Islet of Langerhans (tissue), 1 donor: ENCODE measurements around the gene RBM8A.
"Not testable (repeated sequence)": the region's sequence is repeated elsewhere in the genome, so short reads cannot be mapped to it uniquely, and the experiment has no call there.

Experiments
- FAIRE-seq: peaks from one replicate; lab custom pipeline; 2011; peaks lifted over from hg19 to GRCh38; lab: Jason Lieb, UNC

Gene RBM8A

GRCh38 chr1:145956361-145956760 is 29.1 kb upstream of the RBM8A start:
- FAIRE-seq = no peak

- no peak for FAIRE-seq
These were observed 28.2 kb upstream of the RBM8A start for GRCh38 chr1:145955436-145955835.

GRCh38 chr1:145953861-145954260 is 26.6 kb upstream of the RBM8A start:
- no peak for FAIRE-seq

- FAIRE-seq = no peak
These were observed 25.6 kb upstream of the RBM8A start for GRCh38 chr1:145952903-145953302.

- FAIRE-seq = no peak
These were observed 24.2 kb upstream of the RBM8A start for GRCh38 chr1:145951526-145951925.

GRCh38 chr1:145949219-145949618 is 21.9 kb upstream of the RBM8A start:
- no peak for FAIRE-seq

- FAIRE-seq = no peak
These were observed 20.3 kb upstream of the RBM8A start for GRCh38 chr1:145947551-145947950.

GRCh38 chr1:145946477-145946986 is 19.2 kb upstream of the RBM8A start:
- no peak for FAIRE-seq

GRCh38 chr1:145944532-145944931 is 17.2 kb upstream of the RBM8A start:
- FAIRE-seq = no peak

GRCh38 chr1:145942871-145943270 is 15.6 kb upstream of the RBM8A start:
- FAIRE-seq = no peak

GRCh38 chr1:145942405-145942804 is 15.1 kb upstream of the RBM8A start:
- no peak for FAIRE-seq

GRCh38 chr1:145937436-145937835 is 10.2 kb upstream of the RBM8A start:
- FAIRE-seq = no peak

- FAIRE-seq = no peak
These were observed 9.0 kb upstream of the RBM8A start for GRCh38 chr1:145936247-145936646.

- FAIRE-seq = no peak
These were observed 8.4 kb upstream of the RBM8A start for GRCh38 chr1:145935708-145936107.

GRCh38 chr1:145932522-145933009 is 5.3 kb upstream of the RBM8A start:
- FAIRE-seq = not testable (repeated sequence)

GRCh38 chr1:145927916-145928643 is 796 bp upstream of the RBM8A start:
- no peak for FAIRE-seq

GRCh38 chr1:145926686-145927062 is 610 bp downstream of the RBM8A start:
- no peak for FAIRE-seq

- no peak for FAIRE-seq
These were observed 5.0 kb downstream of the RBM8A start for GRCh38 chr1:145922266-145922665.

- not testable (repeated sequence) for FAIRE-seq
These were observed 7.0 kb downstream of the RBM8A start for GRCh38 chr1:145920297-145920696.

- FAIRE-seq = no peak
These were observed 8.0 kb downstream of the RBM8A start for GRCh38 chr1:145918992-145919939.

- peak; percentile 60 for FAIRE-seq
These were observed 8.9 kb downstream of the RBM8A start, which contains the start of gene PEX11B for GRCh38 chr1:145918144-145918991. Gene PEX11B (minus strand): TSS chr1:145918717. CDS start chr1:145918688, 29 bp downstream.

GRCh38 chr1:145917595-145917994 is 9.7 kb downstream of the RBM8A start:
- FAIRE-seq = no peak
